Immature natural killer cell (primary cell): ENCODE results near the gene TGFB2. TPM values are rescaled to one million over a fixed set of nuclear protein-coding genes. Genes with fewer than 3 reads are reported as not detected.

ENCODE experiments used
- polyA plus RNA-seq, 3 donors: library from polyadenylated mRNA; unstranded; fragments of 300-500 nt; fragmentation: Illumina TruSeq; gene quantifications; one replicate each; pipeline ENCODE4 v1.2.3, GENCODE V29; 2021

Gene TGFB2
- polyA plus RNA-seq, 3 donors from 2014 or later, result 0.07 TPM; not detected in 2

Other genes with a start within 250 kb of the TGFB2 start
- 10 to 100 TPM in 2 of 3 donors, 1 to 10 TPM in 1; 6.4 to 12.8 (median 10.3) TPM for gene RRP15, start 60.0 kb upstream of the TGFB2 start, polyA plus RNA-seq